ENCODE data around the gene GLCCI1.

The GLCCI1 gene

DNA sequence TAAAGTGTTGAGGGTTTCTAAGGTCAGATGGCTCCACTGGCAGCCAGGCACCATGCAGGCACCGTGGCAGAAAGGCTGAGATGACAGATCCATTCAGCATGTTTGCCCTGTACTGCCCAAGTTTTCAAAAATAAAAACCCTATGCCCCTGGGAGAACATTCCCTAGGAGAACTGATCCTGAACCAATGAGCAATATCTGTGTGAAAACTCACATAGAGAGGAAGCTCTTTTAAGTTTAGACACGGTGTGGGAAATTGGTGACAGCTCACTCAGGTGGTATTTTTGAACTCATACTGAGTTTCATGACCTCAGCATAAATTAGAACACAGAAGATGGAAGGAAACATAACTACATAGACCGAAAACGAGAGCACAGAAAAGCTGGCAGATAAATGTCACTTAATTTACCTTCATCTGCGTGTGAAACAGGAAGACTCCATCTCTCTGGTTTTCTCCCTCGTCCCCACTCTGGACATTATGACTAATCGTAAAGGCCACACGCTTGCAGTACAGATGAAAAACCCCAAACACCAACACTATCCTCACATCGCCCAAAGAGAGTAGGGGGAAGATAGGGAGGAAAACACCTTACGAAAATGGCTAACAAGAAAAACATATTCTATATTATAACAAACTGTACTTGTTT is 165.6 kb downstream of the GLCCI1 start:
- peak; percentile 60 for DNase-seq

GRCh38 chr7:8135417-8135816 is 166.8 kb downstream of the GLCCI1 start:
- no peak for DNase-seq

DNA sequence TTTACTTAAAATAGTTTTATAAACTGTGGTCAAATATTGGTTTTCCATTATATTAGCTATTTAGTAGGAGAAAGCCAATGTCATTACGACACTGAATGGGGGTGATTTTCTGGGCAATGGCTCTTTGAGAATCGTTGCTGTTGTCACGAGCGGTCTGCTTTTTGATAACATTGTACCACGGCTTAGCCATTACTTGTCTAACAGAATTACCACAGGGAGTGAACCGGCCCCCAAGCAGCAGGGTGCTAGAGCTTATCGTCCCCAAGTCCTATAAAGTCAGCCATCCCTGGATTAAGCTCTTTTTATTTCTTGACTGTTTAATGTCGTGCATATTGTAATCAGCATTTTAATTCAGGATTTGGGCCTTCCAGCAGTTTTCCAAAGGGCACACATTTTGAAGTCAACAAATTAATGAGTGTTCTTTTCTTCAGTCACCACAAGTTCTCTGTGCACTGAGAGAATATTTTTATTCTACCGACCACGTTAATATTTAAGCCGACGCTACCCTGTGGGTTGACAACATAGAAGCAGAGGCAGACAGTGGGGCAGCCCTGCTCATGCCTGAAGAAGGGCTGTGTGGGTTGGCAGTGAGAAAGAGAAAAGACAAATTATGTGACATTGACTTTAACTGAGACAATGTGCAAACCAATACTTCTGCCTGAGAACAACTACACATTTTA is 167.6 kb downstream of the GLCCI1 start:
- no peak for DNase-seq
